ENCODE data around the gene VGF. TPM values are rescaled to one million over a fixed set of nuclear protein-coding genes. Genes with fewer than 3 reads are reported as not detected.
A peak's percentile ranks its signal among the peaks of the same experiment; 100 is the strongest.

VGF gene
- total and polyA plus RNA-seq, 7 donors: 0.03 to 4.3 (median 0.10) TPM; not detected in 4

DNA sequence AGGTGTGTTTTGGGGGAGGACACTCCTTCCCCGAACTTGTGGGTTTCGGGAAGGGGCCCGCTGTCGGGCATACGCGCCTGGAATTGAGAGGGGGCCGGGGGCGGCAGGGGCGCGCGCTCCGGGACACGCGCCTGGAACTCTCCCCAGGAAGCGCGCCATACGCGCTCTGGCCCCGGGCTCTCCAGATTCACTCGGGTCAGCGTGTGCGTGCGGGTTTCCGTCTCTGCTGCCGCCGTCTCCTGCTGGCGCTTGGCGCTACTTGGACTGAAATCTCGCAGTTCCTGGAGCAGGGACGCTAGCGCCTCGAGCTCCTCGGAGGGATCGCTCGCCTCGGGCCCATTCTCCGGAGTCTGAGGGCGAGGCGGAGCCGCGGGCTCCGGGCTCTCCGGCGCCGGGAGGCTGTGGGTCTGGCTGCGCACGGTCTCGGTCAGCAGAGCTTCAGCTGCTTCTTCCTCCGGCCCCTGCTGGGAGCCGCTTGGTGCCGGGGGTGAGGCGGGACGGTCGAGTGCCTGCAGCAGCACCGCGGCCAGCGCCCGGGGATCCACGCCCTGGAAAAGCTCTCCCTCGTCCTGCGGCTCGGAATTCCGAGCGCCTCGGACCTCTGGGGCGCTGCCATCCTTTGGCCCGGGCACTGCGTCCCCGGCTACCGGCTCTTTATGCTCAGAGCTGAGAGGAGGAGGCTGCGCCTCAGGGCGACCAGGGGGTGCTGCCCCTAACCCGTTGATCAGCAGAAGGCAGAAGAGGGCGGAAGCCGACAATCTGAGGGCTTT lies 1.1 kb downstream of the VGF start:
- no peak for TF ChIP-seq CTCF (IDR thresholded peaks at IDR 0.05)
- H3K4me3 ChIP-seq: peak overlapping the region; percentile 48
- 1 to 2% (median 2%) methylated on average over 70 to 75 of the region's 75 CpGs for WGBS, 3 donors
- ATAC-seq: no peak
- H3K27me3 ChIP-seq (ENCODE audit: insufficient read depth in 3 of 3, low read length in 2 of 3): peaks cover 0 to 75% (median 40%) of the 10 kb centered on the region in 3 donors
- peaks cover 4% of the 10 kb centered on the region for H3K4me1 ChIP-seq
- intact Hi-C loops (cut with DNase I): no loop called here
- no peak overlapping the region for H3K27ac ChIP-seq
- peaks cover 0 to 12% of the 10 kb centered on the region in 2 donors for H3K36me3 ChIP-seq (ENCODE audit: insufficient read depth in 1 of 2, low read depth in 1 of 2)
- H3K9me3 ChIP-seq: no peaks in the 10 kb centered on the region
- DNase-seq: no peak

DNA sequence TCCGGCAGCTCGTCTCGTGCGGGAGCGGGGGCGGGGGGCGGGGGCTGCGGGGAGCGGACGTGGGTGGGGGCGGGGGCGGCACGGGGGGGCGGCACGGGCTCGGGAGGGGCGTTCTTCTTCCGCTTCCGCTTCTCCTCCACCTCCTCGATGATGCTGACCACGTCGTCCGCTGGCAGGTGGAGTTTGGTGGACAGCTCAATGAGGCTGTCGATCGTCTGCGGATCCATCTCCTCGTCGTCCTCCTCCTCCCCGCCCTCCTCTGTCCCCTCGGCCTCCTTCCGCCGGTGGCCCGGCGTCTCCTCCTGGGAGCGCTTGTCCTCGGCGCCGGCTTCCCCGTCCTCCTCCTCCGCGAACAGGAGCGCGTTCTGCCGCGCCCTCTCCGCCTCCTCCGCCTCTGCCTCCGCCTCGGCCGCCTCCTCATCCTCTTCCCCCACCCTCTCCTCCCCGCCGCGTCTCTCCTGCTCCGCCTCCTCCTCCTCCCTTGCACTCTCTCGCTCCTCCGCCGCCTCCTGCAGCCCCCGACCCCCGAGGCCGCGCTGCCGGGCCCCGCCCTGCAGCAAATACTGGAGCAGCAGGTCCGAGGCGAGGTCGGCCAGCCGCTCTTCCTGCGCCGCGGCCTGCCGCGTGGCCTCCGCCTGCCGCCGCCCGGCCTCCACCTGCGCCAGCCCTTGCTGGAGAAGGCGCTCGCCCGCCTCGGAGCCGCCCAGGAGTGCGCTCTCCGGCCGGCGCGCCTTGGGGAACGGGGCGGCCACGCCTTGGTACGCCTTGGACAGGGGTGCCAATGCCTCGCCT lies 1.9 kb downstream of the VGF start:
- H3K27me3 ChIP-seq (ENCODE audit: insufficient read depth in 3 of 3, low read length in 2 of 3): peaks cover 0 to 68% (median 37%) of the 10 kb centered on the region in 3 donors

DNA sequence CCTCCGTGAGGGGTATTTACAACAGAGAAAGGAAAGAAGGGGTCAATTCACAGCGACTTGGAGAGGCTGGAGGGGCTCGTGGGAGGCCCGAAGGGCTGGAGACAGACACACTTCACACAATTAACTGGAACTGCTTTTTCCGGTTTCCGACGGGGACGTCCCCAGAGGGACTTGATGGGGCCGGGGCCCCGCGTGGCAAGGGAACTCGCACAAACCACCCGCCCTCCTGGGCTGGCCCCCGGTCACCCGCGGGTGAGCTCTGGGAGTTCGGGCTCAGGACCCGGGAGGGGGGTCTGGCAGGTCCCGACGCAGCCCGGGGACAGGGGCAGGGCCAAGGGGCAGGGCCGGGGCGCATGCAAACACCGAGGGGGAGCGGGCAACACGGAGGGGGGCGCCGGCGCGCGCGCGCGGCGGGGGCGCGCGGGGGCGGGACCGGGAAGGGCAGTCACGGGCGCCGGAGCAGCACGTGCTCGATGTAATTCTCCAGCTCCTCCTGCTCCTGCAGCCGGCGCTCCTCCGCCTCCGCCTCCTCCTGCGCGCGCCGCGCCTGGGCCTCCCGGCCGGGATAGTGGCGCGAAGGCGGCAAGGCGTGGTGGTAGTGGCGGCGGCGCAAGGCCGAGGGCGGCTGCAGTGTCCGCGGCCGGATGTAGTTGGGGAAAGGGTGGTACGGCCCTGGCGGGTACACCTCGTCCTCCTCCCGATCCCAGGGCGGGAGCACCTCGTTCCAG lies 2.7 kb downstream of the VGF start:
- Histone ChIP-seq H3K9me3 (no peaks in the 10 kb centered on the region), H3K4me3 (peak overlapping the region; percentile 48), H3K4me1 (peaks cover 4% of the 10 kb centered on the region), H3K36me3 (ENCODE audit: insufficient read depth in 1 of 2, low read depth in 1 of 2) (peaks cover 0 to 25% of the 10 kb centered on the region in 2 donors), H3K27me3 (ENCODE audit: insufficient read depth in 3 of 3, low read length in 2 of 3) (peaks cover 0 to 60% (median 34%) of the 10 kb centered on the region in 3 donors), H3K27ac (no peak overlapping the region)
- no peak for ATAC-seq
- 2 to 7% (median 3%) methylated on average over 25 to 74 of the region's 74 CpGs for WGBS, 3 donors
- intact Hi-C loops (cut with DNase I): no loop called here
- no peak for TF ChIP-seq CTCF (IDR thresholded peaks at IDR 0.05)
- no peak for DNase-seq

More for the DNA sequence above, 1.9 kb downstream of the VGF start:
- intact Hi-C loops (cut with DNase I): no loop called here
- TF ChIP-seq CTCF (IDR thresholded peaks at IDR 0.05): no peak
- H3K4me3 ChIP-seq: peak overlapping the region; percentile 48
- H3K4me1 ChIP-seq: peaks cover 4% of the 10 kb centered on the region
- peaks cover 0 to 19% of the 10 kb centered on the region in 2 donors for H3K36me3 ChIP-seq (ENCODE audit: insufficient read depth in 1 of 2, low read depth in 1 of 2)
- DNase-seq: no peak
- WGBS, 3 donors: 1 to 2% (median 2%) methylated on average over 48 to 92 of the region's 92 CpGs
- no peaks in the 10 kb centered on the region for H3K9me3 ChIP-seq
- H3K27ac ChIP-seq: no peak overlapping the region
- ATAC-seq: no peak

- Histone ChIP-seq H3K4me1 (peaks cover 4% of the 10 kb centered on the region), H3K27me3 (ENCODE audit: insufficient read depth in 3 of 3, low read length in 2 of 3) (peaks cover 0 to 52% (median 27%) of the 10 kb centered on the region in 3 donors), H3K4me3 (no peak overlapping the region), H3K9me3 (no peaks in the 10 kb centered on the region), H3K27ac (no peak overlapping the region), H3K36me3 (ENCODE audit: insufficient read depth in 1 of 2, low read depth in 1 of 2) (peaks cover 0 to 33% of the 10 kb centered on the region in 2 donors)
- intact Hi-C loops (cut with DNase I): no loop called here
- 80 to 83% (median 80%) methylated on average over 17 of the region's 17 CpGs for WGBS, 3 donors
- DNase-seq: no peak
- ATAC-seq: no peak
- no peak for TF ChIP-seq CTCF (IDR thresholded peaks at IDR 0.05)
Observed at GRCh38 chr7:101161692-101162471, 3.5 kb downstream of the VGF start.
